Trophoblast cell (in vitro differentiated cells and primary cell): ENCODE results near the gene SLC31A1.

Experiments used
- DNase-seq, 2 donors: peaks; one replicate each; pipeline ENCODE4 v3.0.0-alpha.2; 2016
- H2AFZ ChIP-seq: 2 replicates; pipeline ENCODE4 v1.6.1; 2013; ENCODE audit warnings: low read length, moderate library complexity, mild to moderate bottlenecking; ENCODE audit not compliant: insufficient read depth, poor library complexity
- H2AK5ac ChIP-seq: 2 replicates; pipeline ENCODE4 v1.6.1; 2013; ENCODE audit warnings: mild to moderate bottlenecking, low read length
- H2BK120ac ChIP-seq: 2 replicates; pipeline ENCODE4 v1.6.1; 2013; ENCODE audit warnings: low read length, mild to moderate bottlenecking, moderate library complexity; ENCODE audit not compliant: insufficient read depth, poor library complexity
- H2BK12ac ChIP-seq: 2 replicates; pipeline ENCODE4 v1.6.1; 2013; ENCODE audit warnings: mild to moderate bottlenecking, low read length, moderate library complexity
- H2BK5ac ChIP-seq: 2 replicates; pipeline ENCODE4 v1.6.1; 2013; ENCODE audit warnings: low read length, low read depth, moderate library complexity, mild to moderate bottlenecking; ENCODE audit not compliant: poor library complexity
- H3K14ac ChIP-seq: 2 replicates; pipeline ENCODE4 v1.6.1; 2013; ENCODE audit warnings: mild to moderate bottlenecking, low read length
- H3K18ac ChIP-seq: 2 replicates; pipeline ENCODE4 v1.6.1; 2013; ENCODE audit warnings: mild to moderate bottlenecking, low read length
- H3K23ac ChIP-seq: 2 replicates; pipeline ENCODE4 v1.6.1; 2013; ENCODE audit warnings: low read length
- H3K27ac ChIP-seq: 2 replicates; pipeline ENCODE4 v1.5.1; 2013; ENCODE audit warnings: low read depth, mild to moderate bottlenecking, inconsistent platforms, low read length, moderate library complexity
- H3K27me3 ChIP-seq: 2 replicates; pipeline ENCODE4 v1.6.1; 2013; ENCODE audit warnings: inconsistent platforms, mild to moderate bottlenecking, low read length, moderate library complexity; ENCODE audit not compliant: insufficient read depth
- H3K36me3 ChIP-seq, 2 experiments: 1 replicate in 1 of 2; 2 replicates in 1 of 2; pipeline ENCODE4 v1.6.1; 2013; ENCODE audit warnings: low read length in 2 of 2, mild to moderate bottlenecking in 2 of 2, moderate library complexity in 1 of 2; ENCODE audit not compliant: insufficient read depth in 2 of 2, control insufficient read depth in 1 of 2
- H3K4ac ChIP-seq: 2 replicates; pipeline ENCODE4 v1.6.1; 2013; ENCODE audit warnings: low read depth, mild to moderate bottlenecking, low read length, moderate library complexity
- H3K4me1 ChIP-seq, 2 experiments: 1 replicate in 1 of 2; 2 replicates in 1 of 2; pipeline ENCODE4 v1.6.1; 2013; ENCODE audit warnings: low read length in 2 of 2, mild to moderate bottlenecking in 2 of 2, moderate library complexity in 1 of 2; ENCODE audit not compliant: insufficient read depth in 2 of 2, control insufficient read depth in 1 of 2
- H3K4me2 ChIP-seq: 2 replicates; pipeline ENCODE4 v1.6.1; 2013; ENCODE audit warnings: inconsistent platforms, mild to moderate bottlenecking, low read length, moderate library complexity
- H3K4me3 ChIP-seq: 2 replicates; pipeline ENCODE4 v1.5.1; 2013; ENCODE audit warnings: mild to moderate bottlenecking, low read depth, low read length, inconsistent platforms
- H3K79me1 ChIP-seq: one replicate; pipeline ENCODE4 v1.6.1; 2013; ENCODE audit warnings: low read length
- H3K79me2 ChIP-seq: 2 replicates; pipeline ENCODE4 v1.6.1; 2013; ENCODE audit warnings: low read length, mild to moderate bottlenecking; ENCODE audit not compliant: control insufficient read depth, insufficient read depth, poor library complexity
- H3K9ac ChIP-seq: 2 replicates; pipeline ENCODE4 v1.6.1; 2013; ENCODE audit warnings: mild to moderate bottlenecking, low read length
- H3K9me3 ChIP-seq: 2 replicates; pipeline ENCODE4 v1.6.1; 2013; ENCODE audit warnings: low read depth, mild to moderate bottlenecking, control low read depth, inconsistent platforms, low read length; ENCODE audit not compliant: insufficient read depth
- H4K12ac ChIP-seq: 2 replicates; pipeline ENCODE4 v1.6.1; 2013; ENCODE audit warnings: low read depth, mild to moderate bottlenecking, low read length, moderate library complexity
- H4K8ac ChIP-seq: 2 replicates; pipeline ENCODE4 v1.6.1; 2013; ENCODE audit warnings: low read depth, mild to moderate bottlenecking, low read length, moderate library complexity
- H4K91ac ChIP-seq: one replicate; pipeline ENCODE4 v1.6.1; 2013; ENCODE audit warnings: low read depth, mild to moderate bottlenecking, low read length, moderate library complexity
- WGBS: extraction: QIAGEN DNeasy Blood & Tissue Kit; methylation state at CpG from one replicate; pipeline ENCODE4 v1.1.7; 2013; ENCODE audit warnings: missing lambda C conversion rate; ENCODE audit not compliant: insufficient read length, insufficient coverage; ENCODE audit errors: extremely low coverage; 5-methylcytosine and 5-hydroxymethylcytosine counted together

Gene SLC31A1

GRCh38 chr9:113192455-113192854 is 28.9 kb upstream of the SLC31A1 start:
- H4K91ac ChIP-seq = no peak overlapping the region
- WGBS = no CpG with 5 or more reads among the region's 2 CpGs
- no peak overlapping the region for H2BK12ac ChIP-seq
- H3K23ac ChIP-seq = no peak overlapping the region
- H3K14ac ChIP-seq = no peak overlapping the region
- H3K79me1 ChIP-seq = no peaks in the 10 kb centered on the region
- no peak overlapping the region for H4K8ac ChIP-seq
- H3K9ac ChIP-seq = no peak overlapping the region
- H3K36me3 ChIP-seq = peaks cover 8 to 19% of the 10 kb centered on the region in 2 experiments
- no peak overlapping the region for H3K18ac ChIP-seq
- no peaks in the 10 kb centered on the region for H3K27me3 ChIP-seq
- no peak overlapping the region for H2BK120ac ChIP-seq
- no peaks in the 10 kb centered on the region for H3K9me3 ChIP-seq
- no peaks in the 10 kb centered on the region for H3K79me2 ChIP-seq
- DNase-seq = no peak
- no peak overlapping the region for H4K12ac ChIP-seq
- H3K4me3 ChIP-seq = no peak overlapping the region
- H3K4me1 ChIP-seq = peaks cover 2 to 3% of the 10 kb centered on the region in 2 experiments
- H2AK5ac ChIP-seq = no peak overlapping the region
- no peak overlapping the region for H2AFZ ChIP-seq
- H3K4me2 ChIP-seq = no peak overlapping the region
- H3K27ac ChIP-seq = no peak overlapping the region
- H2BK5ac ChIP-seq = no peak overlapping the region
- no peak overlapping the region for H3K4ac ChIP-seq

GRCh38 chr9:113199683-113200329 is 21.5 kb upstream of the SLC31A1 start:
- Histone ChIP-seq H2BK120ac (no peak overlapping the region), H2AFZ (no peak overlapping the region), H2AK5ac (no peak overlapping the region), H3K36me3 (peaks cover 11 to 19% of the 10 kb centered on the region in 2 experiments), H3K18ac (no peak overlapping the region), H3K27me3 (no peaks in the 10 kb centered on the region), H3K9ac (no peak overlapping the region), H4K12ac (no peak overlapping the region), H3K27ac (no peak overlapping the region), H4K8ac (no peak overlapping the region), H2BK12ac (no peak overlapping the region), H3K79me2 (no peaks in the 10 kb centered on the region), H3K14ac (no peak overlapping the region), H3K79me1 (no peaks in the 10 kb centered on the region), H2BK5ac (no peak overlapping the region), H3K4me2 (no peak overlapping the region), H3K4me1 (no peaks in the 10 kb centered on the region), H3K4ac (no peak overlapping the region), H3K9me3 (no peaks in the 10 kb centered on the region), H3K23ac (no peak overlapping the region), H3K4me3 (no peak overlapping the region), H4K91ac (no peak overlapping the region)
- no CpG with 5 or more reads among the region's 4 CpGs for WGBS
- DNase-seq = no peak

- H3K4me1 ChIP-seq = no peaks in the 10 kb centered on the region
- no peak overlapping the region for H3K23ac ChIP-seq
- no peak overlapping the region for H3K4me2 ChIP-seq
- H2BK12ac ChIP-seq = no peak overlapping the region
- H2AFZ ChIP-seq = no peak overlapping the region
- H3K36me3 ChIP-seq = peaks cover 7 to 19% of the 10 kb centered on the region in 2 experiments
- no peaks in the 10 kb centered on the region for H3K79me2 ChIP-seq
- no peak overlapping the region for H3K9ac ChIP-seq
- H3K79me1 ChIP-seq = no peaks in the 10 kb centered on the region
- WGBS = no CpG with 5 or more reads among the region's 2 CpGs
- H2BK120ac ChIP-seq = no peak overlapping the region
- no peak overlapping the region for H3K18ac ChIP-seq
- H4K12ac ChIP-seq = no peak overlapping the region
- no peak overlapping the region for H4K8ac ChIP-seq
- H2AK5ac ChIP-seq = no peak overlapping the region
- H3K4ac ChIP-seq = no peak overlapping the region
- DNase-seq = no peak
- H4K91ac ChIP-seq = no peak overlapping the region
- H3K9me3 ChIP-seq = no peaks in the 10 kb centered on the region
- no peak overlapping the region for H3K27ac ChIP-seq
- no peak overlapping the region for H3K14ac ChIP-seq
- no peak overlapping the region for H3K4me3 ChIP-seq
- H3K27me3 ChIP-seq = no peaks in the 10 kb centered on the region
- no peak overlapping the region for H2BK5ac ChIP-seq
These were observed 15.9 kb upstream of the SLC31A1 start for GRCh38 chr9:113205432-113205831.

GRCh38 chr9:113205861-113206260 is 15.5 kb upstream of the SLC31A1 start:
- WGBS = no CpG with 5 or more reads among the region's 1 CpG
- H2BK12ac ChIP-seq = no peak overlapping the region
- H3K4me1 ChIP-seq = no peaks in the 10 kb centered on the region
- H3K4ac ChIP-seq = no peak overlapping the region
- no peak overlapping the region for H2AFZ ChIP-seq
- no peak overlapping the region for H3K27ac ChIP-seq
- no peak overlapping the region for H2AK5ac ChIP-seq
- H3K9me3 ChIP-seq = no peaks in the 10 kb centered on the region
- H3K4me2 ChIP-seq = no peak overlapping the region
- no peaks in the 10 kb centered on the region for H3K79me1 ChIP-seq
- no peak overlapping the region for H2BK5ac ChIP-seq
- no peak overlapping the region for H3K14ac ChIP-seq
- no peaks in the 10 kb centered on the region for H3K79me2 ChIP-seq
- no peak overlapping the region for H3K23ac ChIP-seq
- no peak overlapping the region for H2BK120ac ChIP-seq
- no peak overlapping the region for H3K18ac ChIP-seq
- no peak overlapping the region for H3K9ac ChIP-seq
- H4K12ac ChIP-seq = no peak overlapping the region
- peaks cover 10 to 23% of the 10 kb centered on the region in 2 experiments for H3K36me3 ChIP-seq
- no peak overlapping the region for H3K4me3 ChIP-seq
- no peak overlapping the region for H4K91ac ChIP-seq
- DNase-seq = no peak
- H4K8ac ChIP-seq = no peak overlapping the region
- H3K27me3 ChIP-seq = no peaks in the 10 kb centered on the region
